Measurements from ENCODE around the gene TTC9.

DNA sequence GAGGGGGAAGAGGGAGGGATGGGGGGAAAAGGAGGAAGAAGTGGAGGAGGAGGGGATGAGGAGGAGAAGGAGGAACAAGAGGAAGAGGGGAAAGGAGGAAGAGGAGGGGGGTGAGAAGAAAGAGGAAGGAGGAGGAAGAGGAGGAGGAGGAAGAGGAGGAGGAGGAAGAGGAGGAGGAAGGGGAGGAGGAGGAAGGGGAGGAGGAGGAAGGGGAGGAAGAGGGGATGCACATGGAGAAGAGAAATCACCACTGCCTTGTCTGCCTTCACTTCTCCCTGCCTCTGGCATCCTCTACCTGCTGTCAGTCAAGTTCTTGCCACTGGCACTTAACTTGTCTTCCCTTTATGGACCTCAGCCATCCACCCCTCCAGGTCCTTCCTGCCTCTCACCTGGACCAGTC lies 59.9 kb downstream of the TTC9 start:
- TF ChIP-seq, protein P1, sequence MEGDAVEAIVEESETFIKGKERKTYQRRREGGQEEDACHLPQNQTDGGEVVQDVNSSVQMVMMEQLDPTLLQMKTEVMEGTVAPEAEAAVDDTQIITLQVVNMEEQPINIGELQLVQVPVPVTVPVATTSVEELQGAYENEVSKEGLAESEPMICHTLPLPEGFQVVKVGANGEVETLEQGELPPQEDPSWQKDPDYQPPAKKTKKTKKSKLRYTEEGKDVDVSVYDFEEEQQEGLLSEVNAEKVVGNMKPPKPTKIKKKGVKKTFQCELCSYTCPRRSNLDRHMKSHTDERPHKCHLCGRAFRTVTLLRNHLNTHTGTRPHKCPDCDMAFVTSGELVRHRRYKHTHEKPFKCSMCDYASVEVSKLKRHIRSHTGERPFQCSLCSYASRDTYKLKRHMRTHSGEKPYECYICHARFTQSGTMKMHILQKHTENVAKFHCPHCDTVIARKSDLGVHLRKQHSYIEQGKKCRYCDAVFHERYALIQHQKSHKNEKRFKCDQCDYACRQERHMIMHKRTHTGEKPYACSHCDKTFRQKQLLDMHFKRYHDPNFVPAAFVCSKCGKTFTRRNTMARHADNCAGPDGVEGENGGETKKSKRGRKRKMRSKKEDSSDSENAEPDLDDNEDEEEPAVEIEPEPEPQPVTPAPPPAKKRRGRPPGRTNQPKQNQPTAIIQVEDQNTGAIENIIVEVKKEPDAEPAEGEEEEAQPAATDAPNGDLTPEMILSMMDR (IDR thresholded peaks at IDR 0.05) = no peak
- no peak for TF ChIP-seq POLR2AphosphoS5 (IDR thresholded peaks at IDR 0.05)
- TF ChIP-seq POLR2A (IDR thresholded peaks at IDR 0.05) = no peak

Measured in breast epithelium (tissue), 3 donors.